Breast epithelium (tissue), 3 donors: ENCODE measurements around the gene BEST4.
"Not testable (repeated sequence)": the region's sequence is repeated elsewhere in the genome, so short reads cannot be mapped to it uniquely, and the experiment has no call there.

Experiments
- POLR2A ChIP-seq: fragments of 450-650 bp; IDR thresholded peaks from one replicate; pipeline ENCODE4 v1.6.1; 2016; ENCODE audit warnings: antibody characterized with exemption, mild to moderate bottlenecking, moderate library complexity
- TF ChIP-seq, protein P1 (sequence below), 3 donors: fragments of 450-650 bp; IDR thresholded peaks; one replicate each; pipeline ENCODE4 v1.5.1; 2016 to 2017; ENCODE audit warnings: antibody characterized with exemption in 3 of 3, mild to moderate bottlenecking in 3 of 3, moderate library complexity in 3 of 3

- TF ChIP-seq, protein P1, sequence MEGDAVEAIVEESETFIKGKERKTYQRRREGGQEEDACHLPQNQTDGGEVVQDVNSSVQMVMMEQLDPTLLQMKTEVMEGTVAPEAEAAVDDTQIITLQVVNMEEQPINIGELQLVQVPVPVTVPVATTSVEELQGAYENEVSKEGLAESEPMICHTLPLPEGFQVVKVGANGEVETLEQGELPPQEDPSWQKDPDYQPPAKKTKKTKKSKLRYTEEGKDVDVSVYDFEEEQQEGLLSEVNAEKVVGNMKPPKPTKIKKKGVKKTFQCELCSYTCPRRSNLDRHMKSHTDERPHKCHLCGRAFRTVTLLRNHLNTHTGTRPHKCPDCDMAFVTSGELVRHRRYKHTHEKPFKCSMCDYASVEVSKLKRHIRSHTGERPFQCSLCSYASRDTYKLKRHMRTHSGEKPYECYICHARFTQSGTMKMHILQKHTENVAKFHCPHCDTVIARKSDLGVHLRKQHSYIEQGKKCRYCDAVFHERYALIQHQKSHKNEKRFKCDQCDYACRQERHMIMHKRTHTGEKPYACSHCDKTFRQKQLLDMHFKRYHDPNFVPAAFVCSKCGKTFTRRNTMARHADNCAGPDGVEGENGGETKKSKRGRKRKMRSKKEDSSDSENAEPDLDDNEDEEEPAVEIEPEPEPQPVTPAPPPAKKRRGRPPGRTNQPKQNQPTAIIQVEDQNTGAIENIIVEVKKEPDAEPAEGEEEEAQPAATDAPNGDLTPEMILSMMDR (IDR thresholded peaks at IDR 0.05): not testable (repeated sequence)
- TF ChIP-seq POLR2A: not testable (repeated sequence)
Measured at GRCh38 chr1:44797886-44798285, 9.9 kb upstream of the BEST4 start.
